Endothelial cell (in vitro differentiated cells): ENCODE results near the gene COQ8A. TPM values are rescaled to one million over a fixed set of nuclear protein-coding genes. Genes with fewer than 3 reads are reported as not detected.
A peak's percentile ranks its signal among the peaks of the same experiment; 100 is the strongest.
"Not testable (repeated sequence)": the region's sequence is repeated elsewhere in the genome, so short reads cannot be mapped to it uniquely, and the experiment has no call there.

Source experiments
- DNase-seq: peaks from one replicate; pipeline ENCODE4 v3.0.0; 2021; ENCODE audit warnings: low spot score
- H3K27ac Mint-ChIP-seq: one replicate; pipeline ENCODE4 v1.8.0; 2021; ENCODE audit warnings: mixed read lengths, inconsistent platforms; ENCODE audit not compliant: unreplicated experiment
- H3K27me3 Mint-ChIP-seq: one replicate; pipeline ENCODE4 v1.8.0; 2021; ENCODE audit warnings: mild to moderate bottlenecking, moderate library complexity, mixed read lengths, inconsistent platforms; ENCODE audit not compliant: unreplicated experiment
- H3K36me3 Mint-ChIP-seq: one replicate; pipeline ENCODE4 v1.8.0; 2021; ENCODE audit warnings: mild to moderate bottlenecking, low read depth, mixed read lengths, inconsistent platforms; ENCODE audit not compliant: unreplicated experiment
- H3K4me1 Mint-ChIP-seq: one replicate; pipeline ENCODE4 v1.8.0; 2021; ENCODE audit warnings: mild to moderate bottlenecking, mixed read lengths, inconsistent platforms; ENCODE audit not compliant: unreplicated experiment
- H3K4me3 Mint-ChIP-seq: one replicate; pipeline ENCODE4 v1.8.0; 2021; ENCODE audit warnings: mild to moderate bottlenecking, mixed read lengths, inconsistent platforms; ENCODE audit not compliant: unreplicated experiment
- H3K9me3 Mint-ChIP-seq: one replicate; pipeline ENCODE4 v1.8.0; 2021; ENCODE audit warnings: mixed read lengths, inconsistent platforms; ENCODE audit not compliant: unreplicated experiment
- CTCF ChIP-seq: fragments of 200-600 bp; sonication (generic); IDR thresholded peaks from one replicate; pipeline ENCODE4 v1.5.0; 2021; ENCODE audit warnings: antibody characterized with exemption; ENCODE audit not compliant: unreplicated experiment
- total RNA-seq: library from RNA; stranded (reverse); fragmentation: NEBNext Ultra II Directional; extraction: Animal tissue kit (Norgen Biotek cat#: 25700); gene quantifications from one replicate; pipeline ENCODE4 v1.2.1, GENCODE V29; 2021; ENCODE audit not compliant: unreplicated experiment

Gene COQ8A
- total RNA-seq, 1 donor from 2014 or later = 22.7 TPM

DNA sequence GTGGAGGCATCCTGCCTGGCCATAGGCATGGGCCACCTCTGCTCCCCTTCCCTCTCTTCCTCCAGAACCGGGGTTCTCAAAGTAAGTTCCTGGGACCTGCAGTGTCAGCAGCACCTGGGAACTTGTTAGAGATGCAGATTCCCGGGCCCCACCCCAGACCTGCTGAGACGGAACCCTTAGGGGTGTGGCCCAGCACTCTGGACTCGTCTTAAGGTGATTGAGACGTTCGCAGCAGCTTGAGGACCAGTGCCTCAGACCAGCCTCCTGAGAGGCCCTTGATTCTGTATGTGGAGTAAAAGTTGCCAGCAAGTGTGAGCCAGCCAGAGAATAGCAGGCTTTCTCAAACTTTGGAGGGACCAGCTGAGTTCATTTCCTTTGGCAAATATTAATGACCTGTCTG lies 14.2 kb downstream of the COQ8A start:
- Mint-ChIP-seq H3K27me3 (peaks cover 11% of the 10 kb centered on the region), H3K9me3 (peaks cover 4% of the 10 kb centered on the region), H3K4me1 (peaks cover 22% of the 10 kb centered on the region), H3K36me3 (peaks cover 16% of the 10 kb centered on the region), H3K4me3 (peak overlapping the region; percentile 78), H3K27ac (peak overlapping the region; percentile 65)
- DNase-seq = no peak
- no peak for TF ChIP-seq CTCF

DNA sequence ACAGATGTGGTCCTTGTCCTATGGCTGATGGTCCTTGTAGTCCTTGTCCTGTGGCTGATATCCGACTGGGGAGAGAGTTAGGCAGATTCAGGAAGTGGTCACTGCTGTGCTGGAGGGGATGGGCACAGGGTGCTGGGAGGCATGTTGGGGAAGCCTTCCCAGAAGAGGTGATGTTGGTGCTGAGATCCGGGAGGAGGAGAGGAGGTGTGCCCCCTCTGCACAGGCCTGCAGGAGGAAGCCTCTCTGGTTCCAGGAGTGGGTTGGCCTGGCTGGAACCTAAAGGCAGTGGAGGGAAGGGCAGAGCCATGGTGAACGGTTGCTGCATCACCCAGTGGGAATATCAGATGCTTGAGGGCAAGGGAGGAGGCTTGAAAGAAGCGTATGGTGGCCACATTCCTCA lies 14.7 kb downstream of the COQ8A start:
- Mint-ChIP-seq H3K27ac (peak overlapping the region; percentile 65), H3K4me1 (peaks cover 22% of the 10 kb centered on the region), H3K27me3 (peaks cover 12% of the 10 kb centered on the region), H3K4me3 (peak overlapping the region; percentile 78), H3K36me3 (peaks cover 16% of the 10 kb centered on the region), H3K9me3 (peaks cover 4% of the 10 kb centered on the region)
- no peak for TF ChIP-seq CTCF
- DNase-seq = no peak

GRCh38 chr1:226955857-226956256 lies 15.8 kb downstream of the COQ8A start:
- DNase-seq, H3K9me3 Mint-ChIP-seq, H3K27ac Mint-ChIP-seq, H3K4me3 Mint-ChIP-seq: not testable (repeated sequence)
- Mint-ChIP-seq H3K36me3 (peaks cover 16% of the 10 kb centered on the region), H3K27me3 (peaks cover 13% of the 10 kb centered on the region), H3K4me1 (peaks cover 21% of the 10 kb centered on the region)

DNA sequence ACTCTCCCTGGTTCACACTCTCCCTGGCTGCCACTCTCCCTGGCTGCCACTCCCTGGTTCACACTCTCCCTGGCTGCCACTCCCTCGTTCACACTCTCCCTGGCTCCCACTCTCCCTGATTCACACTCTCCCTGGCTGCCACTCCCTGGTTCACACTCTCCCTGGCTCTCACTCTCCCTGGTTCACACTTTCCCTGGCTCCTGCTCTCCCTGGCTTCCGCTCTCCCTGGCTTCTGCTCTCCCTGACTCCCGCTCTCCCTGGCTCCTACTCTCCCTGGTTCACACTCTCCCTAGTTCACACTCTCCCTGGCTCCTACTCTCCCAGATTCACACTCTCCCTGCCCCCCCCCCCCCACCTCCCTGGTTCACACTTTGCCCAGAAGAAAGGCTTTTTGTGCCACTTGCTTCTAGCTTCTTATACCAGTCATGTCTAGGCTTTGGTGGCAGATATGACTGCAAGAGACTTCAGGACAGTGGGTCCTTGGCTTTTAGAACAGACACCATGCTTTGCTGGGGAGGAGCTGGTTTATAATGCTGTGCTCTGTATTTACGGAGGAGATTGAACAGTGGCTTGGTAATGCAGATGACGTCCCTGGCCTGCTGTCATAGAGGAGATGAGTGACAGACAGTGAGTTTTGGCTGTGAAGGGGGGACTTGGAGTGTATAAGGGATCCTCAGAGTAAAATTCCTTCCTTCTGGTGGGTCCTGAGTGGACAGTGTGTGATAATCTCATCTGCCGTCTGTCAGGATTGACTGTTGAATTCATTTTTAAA lies 17.0 kb downstream of the COQ8A start:
- H3K9me3 Mint-ChIP-seq = peaks cover 4% of the 10 kb centered on the region
- no peak overlapping the region for H3K27ac Mint-ChIP-seq
- H3K36me3 Mint-ChIP-seq = peaks cover 16% of the 10 kb centered on the region
- H3K27me3 Mint-ChIP-seq = peaks cover 13% of the 10 kb centered on the region
- no peak for DNase-seq
- no peak for TF ChIP-seq CTCF
- peak overlapping the region; percentile 31 for H3K4me3 Mint-ChIP-seq
- H3K4me1 Mint-ChIP-seq = peaks cover 19% of the 10 kb centered on the region

GRCh38 chr1:226957714-226958113 lies 17.6 kb downstream of the COQ8A start:
- Mint-ChIP-seq H3K36me3 (peaks cover 16% of the 10 kb centered on the region), H3K27me3 (peaks cover 13% of the 10 kb centered on the region)

More at GRCh38 chr1:226957714-226958113, 17.6 kb downstream of the COQ8A start:
- H3K27ac Mint-ChIP-seq = no peak overlapping the region
- no peak overlapping the region for H3K4me3 Mint-ChIP-seq
- no peak for DNase-seq
- TF ChIP-seq CTCF = no peak
- peaks cover 18% of the 10 kb centered on the region for H3K4me1 Mint-ChIP-seq
- peaks cover 4% of the 10 kb centered on the region for H3K9me3 Mint-ChIP-seq
